ENCODE results near the gene ARFGAP1.

ARFGAP1 gene

GRCh38 chr20:63272105-63273058 is at the start of gene ARFGAP1:
Gene ARFGAP1, plus strand, starts transcription at chr20:63272813. Its CDS starts 2,768 bp downstream, at chr20:63275581.
- DNase-seq, result peak; percentile 88

- DNase-seq, result peak; percentile 30
These were observed 49.3 kb upstream of the ARFGAP1 start for GRCh38 chr20:63223121-63223825.

GRCh38 chr20:63223826-63224207 is 48.8 kb upstream of the ARFGAP1 start:
- DNase-seq, result no peak

- no peak for DNase-seq
These were observed 48.1 kb upstream of the ARFGAP1 start for GRCh38 chr20:63224412-63225081.

- no peak for DNase-seq
These were observed 47.5 kb upstream of the ARFGAP1 start for GRCh38 chr20:63225082-63225454.

GRCh38 chr20:63226042-63226943 is 46.3 kb upstream of the ARFGAP1 start:
- DNase-seq, result no peak

- DNase-seq, result no peak
These were observed 45.4 kb upstream of the ARFGAP1 start for GRCh38 chr20:63227260-63227659.

- DNase-seq, result no peak
These were observed 43.8 kb upstream of the ARFGAP1 start for GRCh38 chr20:63228806-63229205.

- DNase-seq, result no peak
These were observed 41.8 kb upstream of the ARFGAP1 start for GRCh38 chr20:63230800-63231268.

GRCh38 chr20:63232235-63233060 is 40.2 kb upstream of the ARFGAP1 start:
- no peak for DNase-seq

GRCh38 chr20:63233061-63233344 is 39.6 kb upstream of the ARFGAP1 start:
- no peak for DNase-seq

- no peak for DNase-seq
These were observed 38.7 kb upstream of the ARFGAP1 start for GRCh38 chr20:63233924-63234323.

GRCh38 chr20:63234693-63235398 is 37.8 kb upstream of the ARFGAP1 start:
- DNase-seq, result no peak

GRCh38 chr20:63235399-63235983 is 37.1 kb upstream of the ARFGAP1 start, which contains the start of gene BIRC7:
Gene BIRC7, plus strand, starts transcription at chr20:63235905. Its CDS starts 192 bp downstream, at chr20:63236097.
- no peak for DNase-seq

- DNase-seq, result no peak
These were observed 36.3 kb upstream of the ARFGAP1 start for GRCh38 chr20:63236116-63236837.

- DNase-seq, result no peak
These were observed 34.6 kb upstream of the ARFGAP1 start for GRCh38 chr20:63238031-63238430.

GRCh38 chr20:63238514-63239125 is 34.0 kb upstream of the ARFGAP1 start:
- no peak for DNase-seq

GRCh38 chr20:63239431-63239830 is 33.2 kb upstream of the ARFGAP1 start:
- DNase-seq, result no peak

GRCh38 chr20:63240004-63240403 is 32.6 kb upstream of the ARFGAP1 start:
- no peak for DNase-seq

Data from CD4-positive, alpha-beta T cell treated with Interleukin-15 for 1 hour (primary cell).